ENCODE results near the gene SMCO2.

Gene SMCO2

DNA sequence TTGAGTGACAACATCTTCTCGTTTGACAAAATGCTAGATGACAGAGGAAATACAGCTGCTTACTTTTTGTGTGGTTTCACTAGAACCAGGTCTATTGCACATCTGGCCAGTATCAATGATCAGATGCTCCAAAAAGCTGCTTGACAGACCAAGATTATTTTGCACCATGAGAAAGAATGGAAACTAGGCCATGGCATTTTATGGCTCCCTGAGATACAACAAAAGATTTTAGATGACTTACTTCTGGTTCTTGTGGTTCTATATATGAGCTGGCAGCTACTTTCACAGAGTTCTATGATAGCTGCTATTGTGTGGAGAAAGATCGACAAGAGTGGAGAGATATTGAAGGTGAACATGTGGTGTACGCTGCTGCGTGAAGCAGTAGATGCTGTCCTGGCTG lies 51.6 kb downstream of the SMCO2 start:
- no peak for DNase-seq (ENCODE audit: extremely low spot score)
- TF ChIP-seq, protein P1, sequence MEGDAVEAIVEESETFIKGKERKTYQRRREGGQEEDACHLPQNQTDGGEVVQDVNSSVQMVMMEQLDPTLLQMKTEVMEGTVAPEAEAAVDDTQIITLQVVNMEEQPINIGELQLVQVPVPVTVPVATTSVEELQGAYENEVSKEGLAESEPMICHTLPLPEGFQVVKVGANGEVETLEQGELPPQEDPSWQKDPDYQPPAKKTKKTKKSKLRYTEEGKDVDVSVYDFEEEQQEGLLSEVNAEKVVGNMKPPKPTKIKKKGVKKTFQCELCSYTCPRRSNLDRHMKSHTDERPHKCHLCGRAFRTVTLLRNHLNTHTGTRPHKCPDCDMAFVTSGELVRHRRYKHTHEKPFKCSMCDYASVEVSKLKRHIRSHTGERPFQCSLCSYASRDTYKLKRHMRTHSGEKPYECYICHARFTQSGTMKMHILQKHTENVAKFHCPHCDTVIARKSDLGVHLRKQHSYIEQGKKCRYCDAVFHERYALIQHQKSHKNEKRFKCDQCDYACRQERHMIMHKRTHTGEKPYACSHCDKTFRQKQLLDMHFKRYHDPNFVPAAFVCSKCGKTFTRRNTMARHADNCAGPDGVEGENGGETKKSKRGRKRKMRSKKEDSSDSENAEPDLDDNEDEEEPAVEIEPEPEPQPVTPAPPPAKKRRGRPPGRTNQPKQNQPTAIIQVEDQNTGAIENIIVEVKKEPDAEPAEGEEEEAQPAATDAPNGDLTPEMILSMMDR (IDR thresholded peaks at IDR 0.05; ENCODE audit: control extremely low read depth, extremely low read depth, low read depth, missing control alignments), result no peak
- CTCF ChIA-PET, result no interaction called here
- POLR2A ChIA-PET, result no interaction called here

DNA sequence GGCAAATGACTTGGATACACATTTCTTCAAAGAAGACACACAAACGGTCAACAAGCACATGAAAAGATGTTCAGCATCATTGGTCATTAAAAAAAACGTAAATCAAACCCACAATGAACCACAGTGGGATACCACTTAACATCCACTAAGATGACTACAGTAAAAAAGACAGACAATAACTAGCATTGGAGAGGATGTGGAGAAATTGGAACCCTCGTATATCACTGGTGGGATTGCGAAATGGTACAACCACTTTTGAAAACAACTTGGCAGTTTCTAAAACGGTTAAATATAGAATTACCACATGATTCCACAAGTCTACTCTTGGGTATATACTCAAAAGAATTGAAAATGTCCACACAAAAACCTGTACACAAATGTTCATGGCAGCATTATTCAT lies 52.2 kb downstream of the SMCO2 start:
- TF ChIP-seq, protein P1 (IDR thresholded peaks at IDR 0.05; ENCODE audit: control extremely low read depth, extremely low read depth, low read depth, missing control alignments), result no peak
- POLR2A ChIA-PET, result no interaction called here
- DNase-seq (ENCODE audit: extremely low spot score), result no peak
- CTCF ChIA-PET, result no interaction called here

DNA sequence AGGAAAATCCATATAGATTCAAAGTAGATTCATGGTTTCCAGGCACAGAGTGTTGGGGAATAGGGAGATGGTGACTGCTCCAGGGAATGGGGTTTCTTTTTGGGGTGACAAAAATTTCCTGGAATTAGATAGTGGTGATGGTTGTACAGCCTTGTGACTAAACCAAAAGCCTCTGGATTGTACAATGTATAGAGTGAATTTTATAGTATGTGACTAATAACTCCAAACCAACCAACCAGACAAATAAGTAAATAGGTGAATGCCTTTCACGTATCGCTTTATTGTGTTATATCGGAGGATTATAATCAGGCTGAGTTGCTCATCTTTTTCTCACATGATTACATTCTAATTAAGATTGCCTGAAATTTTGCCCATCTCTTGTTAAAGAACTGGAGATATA lies 52.8 kb downstream of the SMCO2 start:
- POLR2A ChIA-PET, result no interaction called here
- TF ChIP-seq, protein P1 (IDR thresholded peaks at IDR 0.05; ENCODE audit: control extremely low read depth, extremely low read depth, low read depth, missing control alignments), result no peak
- no peak for DNase-seq (ENCODE audit: extremely low spot score)
- CTCF ChIA-PET, result no interaction called here

DNA sequence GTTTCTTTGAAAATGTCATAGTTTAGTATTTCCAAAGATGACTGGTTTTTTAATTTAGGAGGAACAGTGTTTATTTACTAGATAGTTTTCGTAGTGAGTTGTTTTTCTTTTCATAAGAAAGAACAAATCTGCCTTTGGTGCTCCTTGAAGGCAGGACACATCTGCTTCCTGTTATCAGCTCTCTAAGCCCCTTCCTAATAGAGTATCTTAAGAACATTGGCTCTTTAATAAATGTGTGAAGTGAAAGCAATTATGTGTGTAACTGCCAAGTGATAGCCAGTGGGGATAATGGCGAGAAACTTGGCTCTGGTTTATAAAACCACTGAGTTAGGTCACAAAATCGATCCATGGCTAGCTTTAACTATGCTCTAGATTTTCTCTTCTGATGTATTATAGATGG lies 54.0 kb downstream of the SMCO2 start:
- POLR2A ChIA-PET, result no interaction called here
- CTCF ChIA-PET, result no interaction called here
- TF ChIP-seq, protein P1 (IDR thresholded peaks at IDR 0.05; ENCODE audit: control extremely low read depth, extremely low read depth, low read depth, missing control alignments), result no peak
- DNase-seq (ENCODE audit: extremely low spot score), result no peak

DNA sequence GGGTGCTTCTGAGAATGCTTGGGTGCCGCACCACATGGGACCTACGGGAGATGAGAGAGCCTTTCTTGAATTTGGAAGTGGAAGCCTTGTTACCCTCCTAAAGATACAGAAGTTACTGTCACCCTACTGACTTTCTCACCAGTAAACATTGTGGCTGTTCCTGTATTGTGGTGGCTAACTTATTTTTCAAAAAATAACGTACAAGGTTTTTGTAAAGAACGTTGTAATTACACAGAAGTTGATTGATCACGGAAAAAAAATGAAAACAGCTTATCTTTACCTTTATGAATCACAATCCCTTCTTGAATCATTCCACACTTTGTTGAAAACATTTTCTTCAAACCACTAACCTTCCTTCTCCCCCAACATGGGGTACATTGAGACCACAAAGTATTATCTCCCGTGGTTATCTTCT lies 55.5 kb downstream of the SMCO2 start:
- POLR2A ChIA-PET, result no interaction called here
- TF ChIP-seq, protein P1 (IDR thresholded peaks at IDR 0.05; ENCODE audit: control extremely low read depth, extremely low read depth, low read depth, missing control alignments), result no peak
- CTCF ChIA-PET, result no interaction called here
- no peak for DNase-seq (ENCODE audit: extremely low spot score)

DNA sequence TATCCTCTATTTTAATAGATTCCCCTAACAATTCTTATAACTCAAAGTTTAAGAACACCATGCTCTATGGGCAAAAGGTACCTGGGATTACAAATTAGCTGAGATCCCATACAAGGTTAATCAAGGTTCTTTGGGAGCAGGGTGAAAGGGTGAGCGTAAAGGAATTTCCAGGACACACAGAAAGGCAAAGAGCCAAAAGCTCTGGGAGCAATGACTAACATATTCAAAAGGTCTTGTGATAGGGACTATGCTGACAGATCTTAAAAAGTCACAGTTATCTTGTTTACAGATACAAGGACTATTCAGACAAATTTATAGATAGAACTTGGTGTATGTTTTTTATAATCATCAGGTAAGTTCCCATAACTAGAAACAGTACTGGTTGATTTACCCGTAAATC lies 58.0 kb downstream of the SMCO2 start:
- TF ChIP-seq, protein P1 (IDR thresholded peaks at IDR 0.05; ENCODE audit: control extremely low read depth, extremely low read depth, low read depth, missing control alignments), result no peak
- ChIA-PET CTCF (interaction anchor here (1.0 kb wide), 1 partner anchor 148 kb away, joined by 3 read pairs; no protein-coding TSS in a partner anchor), POLR2A (no interaction called here)
- no peak for DNase-seq (ENCODE audit: extremely low spot score)

DNA sequence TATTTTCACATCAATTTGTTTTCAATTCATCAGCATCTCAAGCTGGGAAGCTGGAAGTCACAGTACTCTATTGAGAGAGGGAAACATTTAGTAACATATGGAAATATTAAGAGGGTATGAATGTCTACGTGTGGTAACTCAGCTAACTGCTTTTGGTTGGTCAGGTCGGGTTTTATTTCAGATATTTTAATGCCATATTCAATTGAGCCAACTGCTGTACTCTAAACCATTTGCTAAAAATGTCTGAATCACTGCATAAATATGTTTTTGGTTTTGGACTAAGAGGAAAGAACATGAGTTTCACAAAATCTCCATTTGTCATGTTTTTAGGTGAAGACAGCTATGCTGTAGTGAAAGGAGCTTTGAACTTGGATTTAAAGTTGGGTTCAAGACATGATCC lies 58.6 kb downstream of the SMCO2 start:
- ChIA-PET POLR2A (no interaction called here), CTCF (interaction anchor here (1.0 to 1.2 kb wide), 2 partner anchors 10 to 147 kb away, joined by 3 read pairs; no protein-coding TSS in a partner anchor)
- no peak for DNase-seq (ENCODE audit: extremely low spot score)
- TF ChIP-seq, protein P1 (IDR thresholded peaks at IDR 0.05; ENCODE audit: control extremely low read depth, extremely low read depth, low read depth, missing control alignments), result no peak

All from GM10248 (cell line).